ENCODE measurements around the gene RNF141. TPM values are rescaled to one million over a fixed set of nuclear protein-coding genes. Genes with fewer than 3 reads are reported as not detected.

RNF141 gene
- total RNA-seq, 1 donor from 2014 or later = 15.4 TPM

DNA sequence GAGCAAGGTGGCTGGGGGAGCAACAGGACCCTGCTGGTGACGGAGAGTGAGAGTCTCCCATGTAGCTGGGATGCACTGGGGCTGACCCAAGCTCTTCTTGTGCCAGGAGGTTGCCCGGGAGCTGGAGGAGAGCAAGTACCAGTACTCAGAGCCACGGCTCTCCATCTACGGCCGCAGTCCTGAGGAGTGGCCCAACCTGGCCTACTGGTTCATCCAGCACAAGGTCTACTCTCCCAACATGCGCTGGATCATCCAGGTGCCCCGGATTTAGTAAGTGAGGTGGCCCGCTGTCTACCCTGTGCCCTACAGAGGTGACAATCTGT is 45.6 kb downstream of the RNF141 start:
- intact Hi-C loops (cut with micrococcal nuclease) = no loop called here
- no peak for DNase-seq
- no peaks in the 10 kb centered on the region for H3K4me1 Mint-ChIP-seq
- peaks cover 48% of the 10 kb centered on the region for H3K36me3 Mint-ChIP-seq (ENCODE audit: low read depth)
- no peak overlapping the region for H3K4me3 Mint-ChIP-seq
- H3K27me3 Mint-ChIP-seq = no peaks in the 10 kb centered on the region
- H3K9me3 Mint-ChIP-seq = no peaks in the 10 kb centered on the region
- H3K27ac Mint-ChIP-seq = no peak overlapping the region

DNA sequence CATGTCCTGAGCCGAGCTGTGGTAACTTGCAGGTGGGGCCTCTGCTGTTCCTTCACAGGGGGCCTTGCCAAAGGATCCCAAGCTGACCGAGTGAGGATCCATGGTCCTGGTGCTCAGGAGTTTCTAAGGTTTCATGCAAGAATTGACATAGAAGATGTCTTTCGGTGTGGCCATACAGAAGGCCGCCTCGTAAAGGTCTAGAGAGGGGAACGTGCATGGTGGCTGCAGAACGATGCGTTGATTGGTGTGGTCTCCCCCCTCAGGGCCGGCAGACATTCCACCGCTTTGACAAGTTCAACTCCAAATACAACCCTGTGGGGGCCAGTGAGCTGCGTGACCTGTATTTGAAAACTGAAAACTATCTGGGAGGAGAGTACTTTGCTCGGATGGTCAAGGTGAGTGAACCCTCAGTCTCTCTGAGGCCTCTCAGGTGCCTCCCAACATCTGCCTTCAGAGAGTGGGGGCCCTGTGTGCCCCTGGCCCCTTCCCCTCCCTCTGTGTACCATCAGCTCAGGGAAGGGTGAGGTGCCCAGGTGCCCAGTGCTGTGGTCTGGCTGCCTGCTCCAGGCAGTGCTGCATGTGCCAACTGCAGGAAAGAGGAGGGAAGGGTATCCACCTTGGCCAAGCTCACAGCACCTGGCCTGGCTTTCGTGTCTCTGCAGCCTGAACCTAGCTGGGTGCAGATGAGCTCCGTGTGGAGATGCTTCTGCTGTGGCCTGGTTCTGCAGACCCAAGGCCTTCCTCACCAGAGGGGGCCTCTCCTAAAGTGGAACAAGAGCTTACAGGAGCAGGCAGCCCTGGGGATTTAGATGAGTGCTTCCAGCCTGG is 46.1 kb downstream of the RNF141 start:
- intact Hi-C loops (cut with micrococcal nuclease) = no loop called here
- DNase-seq = no peak
- no peaks in the 10 kb centered on the region for H3K4me1 Mint-ChIP-seq
- no peak overlapping the region for H3K27ac Mint-ChIP-seq
- H3K36me3 Mint-ChIP-seq (ENCODE audit: low read depth) = peaks cover 43% of the 10 kb centered on the region
- no peaks in the 10 kb centered on the region for H3K27me3 Mint-ChIP-seq
- no peak overlapping the region for H3K4me3 Mint-ChIP-seq
- no peaks in the 10 kb centered on the region for H3K9me3 Mint-ChIP-seq

DNA sequence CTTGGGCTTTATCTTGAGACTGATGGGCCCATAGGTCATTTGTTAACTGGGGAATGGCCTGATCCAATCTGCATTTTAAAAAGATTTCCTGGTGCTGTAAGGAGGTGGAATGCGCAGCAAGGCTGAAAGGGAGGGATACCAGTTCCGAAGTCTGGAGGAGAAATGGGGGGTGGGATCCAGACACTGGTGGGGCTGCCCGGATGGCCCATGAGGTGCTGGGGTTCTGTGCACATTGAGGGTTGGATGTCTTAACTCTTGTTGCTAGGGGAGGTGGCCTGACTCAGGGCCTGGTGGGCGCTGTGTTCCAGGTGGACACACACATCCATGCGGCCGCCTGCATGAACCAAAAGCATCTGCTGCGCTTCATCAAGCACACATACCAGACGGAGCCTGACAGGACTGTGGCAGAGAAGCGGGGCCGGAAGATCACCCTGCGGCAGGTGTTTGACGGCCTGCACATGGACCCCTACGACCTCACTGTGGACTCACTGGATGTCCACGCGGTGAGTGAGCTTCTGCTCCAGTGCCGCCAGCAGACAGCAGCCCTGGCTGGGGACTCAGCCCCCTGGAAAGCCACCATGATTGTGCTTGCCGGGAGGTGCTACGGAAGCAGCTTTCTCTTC is 47.8 kb downstream of the RNF141 start:
- Mint-ChIP-seq H3K4me1 (peaks cover 8% of the 10 kb centered on the region), H3K27me3 (no peaks in the 10 kb centered on the region), H3K9me3 (no peaks in the 10 kb centered on the region), H3K27ac (no peak overlapping the region), H3K4me3 (no peak overlapping the region), H3K36me3 (ENCODE audit: low read depth) (peaks cover 48% of the 10 kb centered on the region)
- no peak for DNase-seq
- intact Hi-C loops (cut with micrococcal nuclease) = no loop called here

DNA sequence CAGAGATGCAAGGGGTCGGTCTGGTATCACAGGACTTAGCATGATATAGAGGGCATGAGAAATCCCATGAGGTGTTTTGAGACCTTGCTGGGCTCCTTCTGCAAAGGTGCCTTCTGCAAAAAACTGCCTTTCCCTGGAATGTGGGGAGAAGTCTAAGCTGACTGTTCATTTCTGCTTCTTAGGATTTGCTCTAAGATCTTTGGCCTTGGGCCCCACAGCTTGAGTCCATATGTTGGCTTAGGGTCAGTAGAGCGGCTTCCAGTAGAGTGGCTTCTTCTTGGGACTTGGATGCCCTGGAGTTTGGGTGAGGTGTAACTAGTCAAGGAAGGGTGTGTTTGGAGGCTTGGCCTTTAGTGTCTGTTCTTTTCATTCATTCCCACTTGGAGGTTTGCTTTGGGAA is 48.9 kb downstream of the RNF141 start:
- DNase-seq = no peak
- no peak overlapping the region for H3K4me3 Mint-ChIP-seq

DNA sequence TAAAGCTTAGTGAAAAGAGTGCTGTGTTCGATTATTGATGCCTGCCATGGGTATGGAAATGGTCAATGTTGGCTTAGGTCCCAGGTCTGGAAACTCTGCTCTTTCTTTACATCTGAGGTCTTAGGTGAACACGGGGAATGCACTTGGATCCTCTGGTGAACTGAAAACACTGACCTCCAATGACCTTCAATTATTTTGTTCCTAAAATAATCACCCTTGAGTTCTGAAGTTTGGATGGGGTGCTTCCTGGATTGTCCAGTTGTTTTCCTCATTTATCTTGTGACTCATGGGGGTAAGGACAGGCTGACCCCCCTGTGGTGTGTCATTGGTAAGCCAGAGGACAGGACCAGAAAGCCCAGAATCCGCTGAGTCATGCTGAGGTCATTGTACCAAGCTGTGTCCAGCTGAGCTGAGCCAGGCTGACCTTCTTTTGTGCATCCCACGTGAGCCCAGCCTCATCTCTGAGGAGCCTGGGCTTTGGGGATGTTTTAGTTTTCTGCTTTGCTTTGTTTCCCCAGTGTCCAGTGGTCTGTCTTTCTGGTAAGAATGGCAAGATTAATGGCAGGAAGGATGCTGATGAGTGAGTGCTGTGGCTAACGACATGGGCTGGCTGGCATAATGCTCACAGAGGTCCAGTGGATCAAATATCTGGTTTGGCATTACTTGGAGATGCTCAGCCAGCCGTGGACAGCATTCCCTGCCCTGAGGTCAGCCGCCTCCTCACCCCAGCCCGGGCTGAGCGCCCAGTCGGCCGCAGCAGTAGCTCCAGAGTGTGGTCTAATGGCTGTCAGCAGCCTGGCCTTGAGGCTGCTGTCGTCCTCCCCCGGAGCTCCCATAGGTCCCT is 50.4 kb downstream of the RNF141 start:
- Mint-ChIP-seq H3K36me3 (ENCODE audit: low read depth) (peaks cover 49% of the 10 kb centered on the region), H3K27me3 (no peaks in the 10 kb centered on the region), H3K27ac (no peak overlapping the region), H3K9me3 (no peaks in the 10 kb centered on the region), H3K4me1 (peaks cover 15% of the 10 kb centered on the region), H3K4me3 (no peak overlapping the region)
- DNase-seq = no peak
- intact Hi-C loops (cut with micrococcal nuclease) = no loop called here

More for the DNA sequence above, 48.9 kb downstream of the RNF141 start:
- Mint-ChIP-seq H3K4me1 (peaks cover 13% of the 10 kb centered on the region), H3K27me3 (no peaks in the 10 kb centered on the region), H3K27ac (no peak overlapping the region), H3K9me3 (no peaks in the 10 kb centered on the region), H3K36me3 (ENCODE audit: low read depth) (peaks cover 47% of the 10 kb centered on the region)
- intact Hi-C loops (cut with micrococcal nuclease) = no loop called here

DNA sequence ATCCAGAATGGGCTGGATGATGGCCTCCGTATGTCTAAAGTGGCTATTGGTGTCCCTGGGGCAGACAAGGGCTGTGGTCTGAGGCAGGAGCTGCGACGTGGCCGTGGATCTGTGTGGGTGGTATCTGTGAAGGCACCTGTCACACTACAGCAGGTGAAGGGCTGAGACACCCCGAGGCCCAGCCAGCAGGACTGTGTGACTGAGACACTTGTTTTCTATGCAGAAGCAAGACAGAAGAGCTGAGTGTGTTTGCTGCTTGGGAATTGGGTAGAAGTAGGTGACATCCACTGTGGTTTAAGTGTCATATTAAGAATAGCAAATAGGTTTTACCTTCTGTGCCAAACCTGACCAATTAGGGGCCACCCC is 51.0 kb downstream of the RNF141 start:
- H3K4me1 Mint-ChIP-seq = peaks cover 15% of the 10 kb centered on the region
- H3K4me3 Mint-ChIP-seq = no peak overlapping the region
- no peak for DNase-seq
- no peak overlapping the region for H3K27ac Mint-ChIP-seq
- H3K27me3 Mint-ChIP-seq = no peaks in the 10 kb centered on the region
- no peaks in the 10 kb centered on the region for H3K9me3 Mint-ChIP-seq
- H3K36me3 Mint-ChIP-seq (ENCODE audit: low read depth) = peaks cover 47% of the 10 kb centered on the region
- intact Hi-C loops (cut with micrococcal nuclease) = no loop called here

DNA sequence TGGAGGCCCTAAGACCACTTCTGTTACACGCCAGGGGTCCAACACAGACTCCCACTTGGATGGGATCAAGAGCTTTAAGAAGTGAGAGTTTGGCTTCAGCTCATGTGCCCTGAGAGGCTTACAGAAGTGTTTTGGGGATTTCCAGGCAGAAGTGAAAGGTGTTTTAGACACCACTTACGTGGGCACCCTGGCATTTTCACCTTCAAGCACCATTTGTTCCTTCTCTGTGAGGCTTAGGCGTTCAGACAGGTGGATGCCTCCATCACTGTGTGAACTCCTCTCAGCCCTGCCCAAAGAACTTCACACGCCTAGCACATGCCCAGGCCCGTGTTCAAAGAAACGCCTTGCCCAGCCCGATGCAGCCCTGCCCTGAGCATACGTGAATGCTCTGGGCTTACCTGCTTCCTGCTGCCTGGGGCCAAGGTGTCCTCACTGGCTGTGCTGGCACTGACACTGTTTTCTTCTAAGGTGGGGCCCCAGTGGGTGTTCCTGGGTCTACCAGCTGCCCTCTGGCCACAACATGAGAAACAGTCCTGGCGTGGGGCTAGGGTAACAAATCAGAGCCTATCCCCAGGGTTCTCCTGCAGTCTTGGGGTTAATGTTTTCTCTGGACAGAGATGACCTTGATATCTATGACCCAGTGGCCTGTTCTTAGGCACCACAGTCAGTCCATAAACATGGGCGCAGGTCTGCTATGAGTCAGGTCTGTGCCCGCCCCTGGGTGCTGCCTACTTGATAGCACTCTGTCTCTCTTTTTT is 51.9 kb downstream of the RNF141 start:
- peaks cover 44% of the 10 kb centered on the region for H3K36me3 Mint-ChIP-seq (ENCODE audit: low read depth)
- peaks cover 15% of the 10 kb centered on the region for H3K4me1 Mint-ChIP-seq
- no peaks in the 10 kb centered on the region for H3K9me3 Mint-ChIP-seq
- H3K4me3 Mint-ChIP-seq = no peak overlapping the region
- intact Hi-C loops (cut with micrococcal nuclease) = no loop called here
- no peak for DNase-seq
- no peaks in the 10 kb centered on the region for H3K27me3 Mint-ChIP-seq
- peak overlapping the region; percentile 25 for H3K27ac Mint-ChIP-seq

DNA sequence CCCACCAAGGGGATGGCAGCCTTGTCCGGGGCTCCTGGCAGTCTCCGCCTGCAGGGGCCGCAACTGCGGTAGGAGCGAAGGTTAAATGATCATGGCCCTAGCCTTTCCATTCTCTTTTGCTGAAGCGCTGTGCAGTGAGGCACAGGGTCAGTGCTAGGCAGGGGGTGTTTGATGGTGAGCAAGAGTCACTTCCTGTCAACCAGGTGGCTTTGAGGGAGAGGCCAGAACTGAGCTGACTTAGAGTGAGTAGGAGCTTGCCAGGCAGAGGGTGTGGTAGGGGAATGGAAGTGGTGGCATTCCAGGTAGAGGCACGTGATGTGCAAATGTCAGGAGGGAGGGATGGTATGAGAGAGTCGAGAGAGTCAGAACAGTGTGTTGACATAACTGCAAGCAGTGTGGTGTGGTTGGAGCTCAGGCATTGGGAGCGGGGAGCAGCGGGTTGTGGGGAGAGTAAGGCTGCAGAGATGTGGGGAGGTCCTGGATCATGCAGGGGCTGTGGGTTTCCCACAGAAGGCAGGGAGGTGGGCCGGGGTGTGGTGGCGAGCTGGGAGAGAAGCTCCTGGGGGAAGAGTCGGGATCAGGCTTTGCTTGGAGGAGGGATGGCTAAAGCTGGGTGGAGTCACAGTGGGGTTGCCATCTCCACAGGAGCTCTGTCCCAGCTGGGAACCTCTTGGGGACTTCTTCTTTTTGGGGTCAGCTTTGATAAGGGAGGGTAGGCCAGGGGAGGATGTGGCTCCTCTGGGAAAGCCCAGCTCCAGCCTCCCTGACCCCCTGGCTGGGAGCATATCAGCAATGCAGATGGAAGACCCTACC is 52.7 kb downstream of the RNF141 start:
- intact Hi-C loops (cut with micrococcal nuclease) = no loop called here
- Mint-ChIP-seq H3K27me3 (no peaks in the 10 kb centered on the region), H3K27ac (peak overlapping the region; percentile 29), H3K4me1 (peaks cover 15% of the 10 kb centered on the region), H3K9me3 (no peaks in the 10 kb centered on the region), H3K4me3 (no peak overlapping the region), H3K36me3 (ENCODE audit: low read depth) (peaks cover 42% of the 10 kb centered on the region)
- DNase-seq = no peak

DNA sequence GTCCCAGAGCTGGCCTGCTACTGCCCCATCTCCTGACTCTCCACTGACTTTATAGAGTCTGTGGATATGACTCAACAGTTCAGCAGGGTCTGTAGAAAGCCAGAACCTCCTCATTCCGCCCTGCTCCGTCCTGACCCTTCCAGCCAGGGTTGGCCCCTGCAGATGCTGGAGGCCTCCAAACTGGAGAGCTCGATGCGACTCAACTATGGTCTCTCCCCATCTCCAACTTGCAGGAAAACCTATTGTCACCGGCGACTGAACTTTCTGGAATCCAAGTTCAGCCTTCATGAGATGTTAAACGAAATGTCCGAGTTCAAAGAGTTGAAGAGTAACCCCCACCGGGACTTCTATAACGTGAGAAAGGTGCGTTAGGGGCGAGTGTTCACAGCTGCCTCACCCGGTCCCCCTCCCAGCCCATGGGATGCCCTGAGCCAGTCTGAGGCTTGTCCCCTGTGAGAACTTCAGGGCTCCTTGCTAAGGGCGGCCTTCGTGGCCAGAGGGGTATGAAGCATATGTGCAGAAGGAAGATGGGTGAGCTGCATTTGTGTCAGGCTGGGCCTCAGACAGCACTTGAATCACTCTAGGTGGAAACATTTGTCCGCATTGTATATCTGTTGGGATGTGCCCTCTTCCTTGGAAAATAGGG is 53.9 kb downstream of the RNF141 start:
- no peak for DNase-seq
- peaks cover 35% of the 10 kb centered on the region for H3K36me3 Mint-ChIP-seq (ENCODE audit: low read depth)
- no peaks in the 10 kb centered on the region for H3K27me3 Mint-ChIP-seq
- no peaks in the 10 kb centered on the region for H3K9me3 Mint-ChIP-seq
- intact Hi-C loops (cut with micrococcal nuclease) = no loop called here
- H3K27ac Mint-ChIP-seq = no peak overlapping the region
- H3K4me3 Mint-ChIP-seq = no peak overlapping the region
- peaks cover 15% of the 10 kb centered on the region for H3K4me1 Mint-ChIP-seq

DNA sequence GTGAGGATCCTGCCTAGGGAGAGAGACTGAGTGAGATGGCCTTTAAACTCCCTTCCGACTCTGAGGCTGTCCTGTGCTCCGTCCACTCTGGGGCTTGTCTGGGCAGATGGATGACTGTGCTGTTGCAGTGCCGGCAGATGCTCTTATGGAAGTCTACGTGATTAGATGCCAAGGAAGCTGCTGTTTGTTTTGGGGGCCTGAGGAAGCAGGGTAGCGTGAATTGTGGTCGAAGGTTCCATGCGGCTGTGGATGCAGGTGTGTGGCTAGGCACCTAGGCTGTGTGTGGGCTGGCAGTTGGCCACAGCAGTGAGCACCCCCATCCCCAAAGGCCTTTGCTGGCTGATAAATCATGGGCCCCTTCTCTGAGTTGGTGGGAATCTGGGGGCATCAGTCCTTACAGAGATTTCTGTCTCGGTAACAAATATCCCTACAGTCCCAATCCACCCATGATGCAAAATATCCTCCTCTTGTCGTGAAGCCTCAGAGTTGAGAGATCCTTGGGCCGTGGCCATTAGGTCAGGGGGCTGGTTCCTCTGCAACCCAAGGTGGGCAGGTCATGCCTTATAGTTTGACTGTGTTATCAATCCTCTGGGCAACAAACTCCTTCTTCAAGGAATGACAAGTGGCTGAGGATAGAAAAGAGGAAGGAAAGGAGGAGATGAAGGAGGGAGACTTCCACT is 54.7 kb downstream of the RNF141 start:
- peak overlapping the region; percentile 20 for H3K27ac Mint-ChIP-seq
- H3K4me1 Mint-ChIP-seq = peaks cover 15% of the 10 kb centered on the region
- no peak overlapping the region for H3K4me3 Mint-ChIP-seq
- DNase-seq = no peak
- intact Hi-C loops (cut with micrococcal nuclease) = no loop called here
- no peaks in the 10 kb centered on the region for H3K9me3 Mint-ChIP-seq
- peaks cover 32% of the 10 kb centered on the region for H3K36me3 Mint-ChIP-seq (ENCODE audit: low read depth)
- no peaks in the 10 kb centered on the region for H3K27me3 Mint-ChIP-seq

DNA sequence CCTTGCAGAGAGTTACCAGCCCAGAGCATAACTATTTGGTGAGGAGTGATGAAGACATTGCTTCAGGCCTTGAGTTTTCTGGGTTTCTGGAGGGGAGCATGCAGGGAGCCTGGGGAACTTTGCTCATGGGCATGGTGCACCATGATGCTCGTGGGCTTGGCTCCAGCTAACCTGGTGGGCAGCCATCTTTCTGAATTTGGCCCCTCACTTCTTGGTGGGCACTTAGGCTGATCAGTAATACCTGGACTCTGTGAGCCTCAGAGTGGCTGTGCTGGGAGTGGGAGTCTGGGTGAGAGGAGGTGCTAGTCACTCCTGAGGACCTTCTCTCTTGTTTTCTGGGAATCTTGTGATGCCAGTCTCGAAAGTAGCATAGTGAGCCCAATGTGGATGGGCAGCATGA is 55.3 kb downstream of the RNF141 start:
- DNase-seq = no peak
- H3K4me1 Mint-ChIP-seq = peaks cover 15% of the 10 kb centered on the region
- H3K36me3 Mint-ChIP-seq (ENCODE audit: low read depth) = peaks cover 35% of the 10 kb centered on the region
- H3K4me3 Mint-ChIP-seq = no peak overlapping the region
- H3K27ac Mint-ChIP-seq = no peak overlapping the region
- H3K9me3 Mint-ChIP-seq = no peaks in the 10 kb centered on the region
- no peaks in the 10 kb centered on the region for H3K27me3 Mint-ChIP-seq
- intact Hi-C loops (cut with micrococcal nuclease) = no loop called here

DNA sequence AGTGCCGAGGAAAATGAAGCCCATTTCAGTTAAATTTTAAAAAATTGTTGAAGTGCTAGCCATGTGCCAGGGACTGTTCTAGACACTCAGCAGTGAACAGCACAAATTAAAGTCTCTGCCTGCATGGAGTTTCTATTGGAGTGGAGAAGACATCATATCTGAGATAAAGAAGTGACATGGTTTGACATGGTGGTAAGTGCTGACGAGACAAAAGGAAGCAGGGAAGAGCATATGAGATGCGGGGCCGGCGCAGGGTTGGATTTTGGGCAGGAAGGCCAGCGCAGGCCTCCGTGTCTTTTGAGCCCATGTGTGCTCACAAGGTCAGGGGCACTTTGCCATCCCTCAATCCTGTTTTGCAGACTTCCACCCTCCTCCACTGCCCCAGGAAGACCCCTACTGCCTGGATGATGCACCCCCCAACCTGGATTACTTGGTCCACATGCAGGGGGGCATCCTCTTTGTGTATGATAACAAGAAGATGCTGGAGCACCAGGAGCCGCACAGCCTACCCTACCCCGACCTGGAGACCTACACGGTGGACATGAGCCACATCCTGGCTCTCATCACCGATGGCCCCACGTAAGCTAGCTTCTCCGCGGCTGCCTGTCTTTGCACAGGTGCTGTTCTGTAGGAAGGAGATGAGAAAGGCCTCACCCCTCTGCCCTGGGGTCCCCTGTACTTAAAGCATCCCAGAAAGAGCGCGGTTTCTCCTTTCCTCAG is 56.4 kb downstream of the RNF141 start:
- Mint-ChIP-seq H3K4me1 (peaks cover 15% of the 10 kb centered on the region), H3K36me3 (ENCODE audit: low read depth) (peaks cover 37% of the 10 kb centered on the region), H3K4me3 (no peak overlapping the region), H3K9me3 (no peaks in the 10 kb centered on the region), H3K27me3 (no peaks in the 10 kb centered on the region), H3K27ac (no peak overlapping the region)
- intact Hi-C loops (cut with micrococcal nuclease) = no loop called here
- DNase-seq = no peak
